GM12878 (cell line): ENCODE measurements around the gene ARHGEF10L.

Experiments used
- CREB1 ChIP-seq: IDR thresholded peaks from 2 replicates; pipeline ENCODE4 v1.6.1; 2012; ENCODE audit warnings: low read depth, mild to moderate bottlenecking, inconsistent platforms
- ETV6 ChIP-seq, 2 experiments: fragments of 450-650 bp in 1 of 2; IDR thresholded peaks in 1 of 2; conservative IDR thresholded peaks in 1 of 2; 2 replicates each; pipeline ENCODE4 v1.6.1; 2014; ENCODE audit warnings: antibody characterized with exemption in 1 of 2, borderline replicate concordance in 1 of 2, low read depth in 1 of 2, mild to moderate bottlenecking in 1 of 2, moderate library complexity in 1 of 2
- JUND ChIP-seq: IDR thresholded peaks from 2 replicates; pipeline ENCODE4 v1.6.1; 2012; ENCODE audit warnings: low read depth, mild to moderate bottlenecking, low read length, improper control_type of control experiment, moderate library complexity
- MEF2B ChIP-seq: fragments of 450-650 bp; IDR thresholded peaks from 2 replicates; pipeline ENCODE4 v1.6.1; 2018; ENCODE audit warnings: mild to moderate bottlenecking, moderate library complexity; ENCODE audit not compliant: partially characterized antibody, poor library complexity, severe bottlenecking
- SP1 ChIP-seq: IDR thresholded peaks from one replicate; pipeline ENCODE4 v1.6.1; 2011; ENCODE audit warnings: low read depth, low read length
- TAF1 ChIP-seq: IDR thresholded peaks from 2 replicates; pipeline ENCODE4 v1.6.1; 2011; ENCODE audit warnings: mild to moderate bottlenecking, low read depth, low read length, borderline replicate concordance
- YY1 ChIP-seq: IDR thresholded peaks from 2 replicates; pipeline ENCODE4 v1.6.1; 2011; ENCODE audit warnings: low read depth, mild to moderate bottlenecking, low read length
- TF ChIP-seq, protein P1 (sequence below): IDR thresholded peaks from 2 replicates; pipeline ENCODE4 v1.6.1; 2012; ENCODE audit warnings: low read length, inconsistent platforms
- TF ChIP-seq, protein P2 (sequence below), 3 experiments: IDR thresholded peaks in 2 of 3; conservative IDR thresholded peaks in 1 of 3; 2 replicates each; pipeline ENCODE4 v1.5.1; 2011; ENCODE audit warnings: low read depth in 3 of 3, low read length in 3 of 3, mild to moderate bottlenecking in 3 of 3, control low read depth in 2 of 3, moderate library complexity in 2 of 3, inconsistent platforms in 1 of 3, mixed read lengths in 1 of 3; ENCODE audit not compliant: control insufficient read depth in 2 of 3, insufficient read depth in 1 of 3; ENCODE audit errors: extremely low read depth in 1 of 3
- TF ChIP-seq, protein P3 (sequence below): IDR thresholded peaks from 2 replicates; pipeline ENCODE4 v1.6.1; 2011; ENCODE audit warnings: borderline replicate concordance, low read depth, mild to moderate bottlenecking, moderate library complexity, mixed read lengths, low read length; ENCODE audit not compliant: insufficient read depth; ENCODE audit errors: extremely low read length
- TF ChIP-seq, protein P4 (sequence below): fragments of 450-650 bp; IDR thresholded peaks from 2 replicates; pipeline ENCODE4 v1.6.1; 2016; ENCODE audit warnings: mild to moderate bottlenecking
- TF ChIP-seq, protein P5 (sequence below): IDR thresholded peaks from 2 replicates; pipeline ENCODE4 v1.6.1; 2012; ENCODE audit warnings: low read depth, low read length, improper control_type of control experiment

DNA sequence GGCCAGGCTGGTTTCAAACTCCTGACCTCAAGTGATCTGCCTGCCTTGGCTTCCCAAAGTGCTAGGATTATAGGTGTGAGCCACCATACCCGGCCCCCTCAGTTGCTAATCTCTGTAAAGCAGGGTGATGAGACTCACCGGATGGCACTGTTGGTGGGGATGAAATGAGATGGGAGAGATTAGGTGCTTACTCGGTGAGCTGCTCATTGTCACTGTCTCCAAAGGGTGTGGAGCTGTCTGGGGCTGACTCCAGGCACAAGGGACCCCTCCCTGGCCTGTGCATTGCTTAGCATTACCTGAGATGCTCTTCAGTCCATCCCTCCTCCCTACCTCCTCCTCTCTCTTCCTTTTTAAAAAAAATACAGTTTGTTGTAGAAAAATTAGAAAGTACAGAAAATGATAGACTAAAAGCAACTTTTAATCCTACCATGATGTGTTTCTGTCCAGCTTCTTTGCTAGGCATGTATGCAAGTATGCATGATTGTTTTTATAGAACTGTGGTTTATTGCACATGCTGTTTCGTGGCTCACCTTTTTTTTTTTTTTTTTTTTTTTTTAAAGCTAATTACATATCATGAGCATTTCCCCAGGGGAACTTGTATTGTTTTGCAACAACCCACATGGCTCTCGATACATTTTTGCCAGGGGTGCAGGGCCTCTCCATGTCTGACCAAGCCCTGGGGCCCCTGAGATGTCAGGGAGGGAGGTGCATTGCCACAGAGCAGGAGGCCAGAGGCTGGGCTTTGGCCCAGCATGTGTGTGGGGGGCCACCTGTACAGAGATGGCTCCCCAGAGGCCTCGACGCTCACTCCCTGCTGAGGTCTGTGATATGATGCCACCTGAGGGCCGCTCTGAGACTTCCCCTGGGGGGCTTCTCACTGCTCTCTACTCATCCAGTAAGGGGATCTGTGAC lies 55.4 kb downstream of the ARHGEF10L start:
- TF ChIP-seq, protein P1, sequence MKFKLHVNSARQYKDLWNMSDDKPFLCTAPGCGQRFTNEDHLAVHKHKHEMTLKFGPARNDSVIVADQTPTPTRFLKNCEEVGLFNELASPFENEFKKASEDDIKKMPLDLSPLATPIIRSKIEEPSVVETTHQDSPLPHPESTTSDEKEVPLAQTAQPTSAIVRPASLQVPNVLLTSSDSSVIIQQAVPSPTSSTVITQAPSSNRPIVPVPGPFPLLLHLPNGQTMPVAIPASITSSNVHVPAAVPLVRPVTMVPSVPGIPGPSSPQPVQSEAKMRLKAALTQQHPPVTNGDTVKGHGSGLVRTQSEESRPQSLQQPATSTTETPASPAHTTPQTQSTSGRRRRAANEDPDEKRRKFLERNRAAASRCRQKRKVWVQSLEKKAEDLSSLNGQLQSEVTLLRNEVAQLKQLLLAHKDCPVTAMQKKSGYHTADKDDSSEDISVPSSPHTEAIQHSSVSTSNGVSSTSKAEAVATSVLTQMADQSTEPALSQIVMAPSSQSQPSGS: no peak
- TF ChIP-seq, protein P2, sequence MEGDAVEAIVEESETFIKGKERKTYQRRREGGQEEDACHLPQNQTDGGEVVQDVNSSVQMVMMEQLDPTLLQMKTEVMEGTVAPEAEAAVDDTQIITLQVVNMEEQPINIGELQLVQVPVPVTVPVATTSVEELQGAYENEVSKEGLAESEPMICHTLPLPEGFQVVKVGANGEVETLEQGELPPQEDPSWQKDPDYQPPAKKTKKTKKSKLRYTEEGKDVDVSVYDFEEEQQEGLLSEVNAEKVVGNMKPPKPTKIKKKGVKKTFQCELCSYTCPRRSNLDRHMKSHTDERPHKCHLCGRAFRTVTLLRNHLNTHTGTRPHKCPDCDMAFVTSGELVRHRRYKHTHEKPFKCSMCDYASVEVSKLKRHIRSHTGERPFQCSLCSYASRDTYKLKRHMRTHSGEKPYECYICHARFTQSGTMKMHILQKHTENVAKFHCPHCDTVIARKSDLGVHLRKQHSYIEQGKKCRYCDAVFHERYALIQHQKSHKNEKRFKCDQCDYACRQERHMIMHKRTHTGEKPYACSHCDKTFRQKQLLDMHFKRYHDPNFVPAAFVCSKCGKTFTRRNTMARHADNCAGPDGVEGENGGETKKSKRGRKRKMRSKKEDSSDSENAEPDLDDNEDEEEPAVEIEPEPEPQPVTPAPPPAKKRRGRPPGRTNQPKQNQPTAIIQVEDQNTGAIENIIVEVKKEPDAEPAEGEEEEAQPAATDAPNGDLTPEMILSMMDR (IDR thresholded peaks at IDR 0.05 in 2 of 3, conservative IDR thresholded peaks at IDR 0.05 in 1 of 3; ENCODE audit: control insufficient read depth in 2 of 3, extremely low read depth in 1 of 3, insufficient read depth in 1 of 3, low read depth in 3 of 3, low read length in 3 of 3): no peak
- no peak for TF ChIP-seq JUND
- TF ChIP-seq CREB1: no peak
- TF ChIP-seq, protein P3, sequence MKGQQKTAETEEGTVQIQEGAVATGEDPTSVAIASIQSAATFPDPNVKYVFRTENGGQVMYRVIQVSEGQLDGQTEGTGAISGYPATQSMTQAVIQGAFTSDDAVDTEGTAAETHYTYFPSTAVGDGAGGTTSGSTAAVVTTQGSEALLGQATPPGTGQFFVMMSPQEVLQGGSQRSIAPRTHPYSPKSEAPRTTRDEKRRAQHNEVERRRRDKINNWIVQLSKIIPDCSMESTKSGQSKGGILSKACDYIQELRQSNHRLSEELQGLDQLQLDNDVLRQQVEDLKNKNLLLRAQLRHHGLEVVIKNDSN: no peak
- TF ChIP-seq MEF2B: no peak
- TF ChIP-seq, protein P4, sequence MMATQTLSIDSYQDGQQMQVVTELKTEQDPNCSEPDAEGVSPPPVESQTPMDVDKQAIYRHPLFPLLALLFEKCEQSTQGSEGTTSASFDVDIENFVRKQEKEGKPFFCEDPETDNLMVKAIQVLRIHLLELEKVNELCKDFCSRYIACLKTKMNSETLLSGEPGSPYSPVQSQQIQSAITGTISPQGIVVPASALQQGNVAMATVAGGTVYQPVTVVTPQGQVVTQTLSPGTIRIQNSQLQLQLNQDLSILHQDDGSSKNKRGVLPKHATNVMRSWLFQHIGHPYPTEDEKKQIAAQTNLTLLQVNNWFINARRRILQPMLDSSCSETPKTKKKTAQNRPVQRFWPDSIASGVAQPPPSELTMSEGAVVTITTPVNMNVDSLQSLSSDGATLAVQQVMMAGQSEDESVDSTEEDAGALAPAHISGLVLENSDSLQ: no peak
- TF ChIP-seq TAF1: no peak
- TF ChIP-seq ETV6 (conservative IDR thresholded peaks at IDR 0.05 in 1 of 2, IDR thresholded peaks at IDR 0.05 in 1 of 2; ENCODE audit: borderline replicate concordance in 1 of 2, low read depth in 1 of 2): no peak
- no peak for TF ChIP-seq SP1
- TF ChIP-seq, protein P5, sequence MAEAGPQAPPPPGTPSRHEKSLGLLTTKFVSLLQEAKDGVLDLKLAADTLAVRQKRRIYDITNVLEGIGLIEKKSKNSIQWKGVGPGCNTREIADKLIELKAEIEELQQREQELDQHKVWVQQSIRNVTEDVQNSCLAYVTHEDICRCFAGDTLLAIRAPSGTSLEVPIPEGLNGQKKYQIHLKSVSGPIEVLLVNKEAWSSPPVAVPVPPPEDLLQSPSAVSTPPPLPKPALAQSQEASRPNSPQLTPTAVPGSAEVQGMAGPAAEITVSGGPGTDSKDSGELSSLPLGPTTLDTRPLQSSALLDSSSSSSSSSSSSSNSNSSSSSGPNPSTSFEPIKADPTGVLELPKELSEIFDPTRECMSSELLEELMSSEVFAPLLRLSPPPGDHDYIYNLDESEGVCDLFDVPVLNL: no peak
- TF ChIP-seq YY1: no peak
